Heart left ventricle (tissue), 16 donors: Measurements from ENCODE around the gene AKAP17A. TPM values are rescaled to one million over a fixed set of nuclear protein-coding genes. Genes with fewer than 3 reads are reported as not detected.

Experiments used
- ATAC-seq, 4 donors: fragments of 200-7000 bp; cut with Tn5 transposase; one replicate each; pipeline ENCODE4 v1.9.1; 2020 to 2022; ENCODE audit warnings: moderate library complexity in 4 of 4, mild to moderate bottlenecking in 3 of 4, moderate number of reproducible peaks in 1 of 4
- DNase-seq, 5 donors: peaks; one replicate each; pipeline ENCODE4 v3.0.0-alpha.2; 2020
- H3K27ac ChIP-seq, 12 donors: fragments of 200-600 bp; sonication (generic) in 4 of 12; one replicate each; pipeline versions ENCODE4 v1.5.0 to v1.8.0; 2016 to 2022; ENCODE audit warnings: mild to moderate bottlenecking in 2 of 12
- H3K27me3 ChIP-seq, 9 donors: fragments of 200-600 bp; sonication (generic) in 2 of 9; one replicate each; pipeline versions ENCODE4 v1.5.1 to v1.8.0; 2016 to 2022; ENCODE audit warnings: mild to moderate bottlenecking in 3 of 9
- H3K36me3 ChIP-seq, 9 donors: fragments of 200-600 bp; sonication (generic) in 2 of 9; one replicate each; pipeline versions ENCODE4 v1.5.0 to v1.8.0; 2018 to 2022; ENCODE audit warnings: mild to moderate bottlenecking in 2 of 9
- H3K4me1 ChIP-seq, 12 donors: fragments of 200-600 bp; sonication (generic) in 4 of 12; one replicate each; pipeline versions ENCODE4 v1.5.0 to v1.8.0; 2016 to 2022; ENCODE audit warnings: mild to moderate bottlenecking in 3 of 12
- H3K4me3 ChIP-seq, 12 donors: fragments of 200-600 bp; sonication (generic) in 4 of 12; one replicate each; pipeline versions ENCODE4 v1.5.0 to v1.8.0; 2017 to 2022; ENCODE audit warnings: mild to moderate bottlenecking in 9 of 12, moderate library complexity in 4 of 12
- H3K9me3 ChIP-seq, 12 donors: fragments of 200-600 bp; sonication (generic) in 4 of 12; one replicate each; pipeline versions ENCODE4 v1.5.0 to v1.8.0; 2016 to 2022; ENCODE audit warnings: mild to moderate bottlenecking in 1 of 12
- CTCF ChIP-seq, 12 donors: fragments of 200-600 bp; sonication (generic) in 4 of 12; IDR thresholded peaks; one replicate each; pipeline versions ENCODE4 v1.5.0 to v1.8.0; 2018 to 2022; ENCODE audit warnings: antibody characterized with exemption in 12 of 12, mild to moderate bottlenecking in 5 of 12
- POLR2A ChIP-seq, 2 donors: fragments of 450-650 bp; IDR thresholded peaks; one replicate each; pipeline ENCODE4 v1.6.1; 2017; ENCODE audit warnings: antibody characterized with exemption in 2 of 2, mild to moderate bottlenecking in 2 of 2, moderate library complexity in 2 of 2
- WGBS, 4 donors: extraction: QIAGEN DNeasy Blood & Tissue Kit in 2 of 4; methylation state at CpG; one replicate each; pipeline versions ENCODE4 v1.1.5 to v1.1.7; 2013 to 2018; 5-methylcytosine and 5-hydroxymethylcytosine counted together
- intact Hi-C, 10 donors: fragments of 100-400 bp; cut with DNase I; formaldehyde crosslinking; loops; one replicate each; pipeline versions ENCODE4 v1.11.1 to v1.14.2; 2022
- polyA plus RNA-seq, 2 donors: library from polyadenylated mRNA; stranded (reverse); fragments of 200-250 nt; gene quantifications; one replicate each; pipeline ENCODE4 v1.2.3, GENCODE V29; 2013
- total RNA-seq, 9 donors: library from RNA; depleted of rRNA in 2 of 9; stranded (reverse); fragments of >200 nt in 2 of 9; fragmentation: NEBNext Ultra II Directional in 3 of 9; extraction: Animal tissue kit (Norgen Biotek cat#: 25700) in 3 of 9; gene quantifications; one replicate each; pipeline versions ENCODE4 v1.1.0 to v1.2.4, GENCODE V29; 2016 to 2023
- donor health status: ischemic (EF 13 %, LVEDD 7.1; RV severe dilation, severe dysfunction).
- donor health status: healthy with polysubstance abuse.
- donor health status: DM: no; HTN: yes; CAD: no.
- donor health status: DM: no; HTN: no; CAD: no.
- donor health status: ischemic (EF 25% LVEDD 6.9; RV normal size, moderate dysfunction).
- donor health status: ischemic (EF 25% LVEDD 5.7; RV mildly dilated, moderate dysfunction).
- donor health status: healthy.
- donor health status: DM: yes; HTN: yes; CAD: no.
- donor health status: ischemic (EF 35%, LVEDD 5.7; RV mildly dilated, moderate dysfunction).
- donor health status: nonischemic (EF 11% LVEDD 7.7; RV severe dilation, severe dysfunction).
- donor health status: DM: yes; HTN: yes; CAD: no.
- donor health status: PGD.
- donor health status: ischemic (EF 29% LVEDD 5.4; RV normal size, mild dysfunction).
- donor health status: nonischemic (EF 23%, LVEDD 6.1; RV moderate dilation, normal function).

AKAP17A gene
- total and polyA plus RNA-seq, 11 donors = 12.5 to 20.4 (median 16.1) TPM

GRCh38 chrX:1609311-1609710 lies 17.9 kb downstream of the AKAP17A start:
- WGBS, 4 donors = 84 to 92% (median 87%) methylated on average over 10 of the region's 11 CpGs
- intact Hi-C loops = no loop called here
- no peaks in the 10 kb centered on the region for H3K4me1 ChIP-seq
- TF ChIP-seq POLR2A (IDR thresholded peaks at IDR 0.05) (no peak), CTCF (IDR thresholded peaks at IDR 0.05) (no peak)
- peaks cover 0 to 6% (median under 1%) of the 10 kb centered on the region in 9 donors for H3K36me3 ChIP-seq
- H3K4me3 ChIP-seq = no peak overlapping the region
- DNase-seq (no peak), ATAC-seq (peak in 2 of 4 donors; percentile 25 to 31)
- H3K27me3 ChIP-seq = no peaks in the 10 kb centered on the region
- no peaks in the 10 kb centered on the region for H3K9me3 ChIP-seq
- no peak overlapping the region for H3K27ac ChIP-seq

GRCh38 chrX:1609762-1610161 lies 18.4 kb downstream of the AKAP17A start:
- Histone ChIP-seq H3K4me3 (peak overlapping the region in 1 of 12 donors; percentile 32), H3K36me3 (peaks cover 0 to 1% (median 0%) of the 10 kb centered on the region in 9 donors), H3K27ac (no peak overlapping the region), H3K4me1 (no peaks in the 10 kb centered on the region), H3K9me3 (no peaks in the 10 kb centered on the region), H3K27me3 (no peaks in the 10 kb centered on the region)
- intact Hi-C loops = no loop called here
- DNase-seq (peak in 1 of 5 donors; percentile 35), ATAC-seq (peak in 3 of 4 donors; percentile 25 to 74 (median 26))
- 76 to 90% (median 83%) methylated on average over 9 to 10 of the region's 10 CpGs for WGBS, 4 donors
- TF ChIP-seq POLR2A (IDR thresholded peaks at IDR 0.05) = no peak
- TF ChIP-seq CTCF (IDR thresholded peaks at IDR 0.05) = no peak

- ATAC-seq (no peak), DNase-seq (no peak)
- no peaks in the 10 kb centered on the region for H3K4me1 ChIP-seq
- peak overlapping the region in 1 of 12 donors; percentile 49 for H3K27ac ChIP-seq
- H3K9me3 ChIP-seq = no peaks in the 10 kb centered on the region
- no peaks in the 10 kb centered on the region for H3K36me3 ChIP-seq
- 71 to 84% (median 79%) methylated on average over 15 of the region's 15 CpGs for WGBS, 4 donors
- intact Hi-C loops = no loop called here
- TF ChIP-seq POLR2A (IDR thresholded peaks at IDR 0.05) (no peak), CTCF (IDR thresholded peaks at IDR 0.05) (no peak)
- H3K4me3 ChIP-seq = peak overlapping the region in 1 of 12 donors; percentile 32
- H3K27me3 ChIP-seq = no peaks in the 10 kb centered on the region
Measured at GRCh38 chrX:1610166-1610565, 18.8 kb downstream of the AKAP17A start.

GRCh38 chrX:1610736-1611135 lies 19.3 kb downstream of the AKAP17A start:
- intact Hi-C loops = no loop called here
- WGBS, 4 donors = 81 to 88% (median 82%) methylated on average over 12 of the region's 12 CpGs
- Histone ChIP-seq H3K4me1 (no peaks in the 10 kb centered on the region), H3K36me3 (no peaks in the 10 kb centered on the region), H3K9me3 (no peaks in the 10 kb centered on the region), H3K4me3 (no peak overlapping the region), H3K27me3 (no peaks in the 10 kb centered on the region), H3K27ac (no peak overlapping the region)
- no peak for TF ChIP-seq POLR2A (IDR thresholded peaks at IDR 0.05)
- no peak for TF ChIP-seq CTCF (IDR thresholded peaks at IDR 0.05)
- no peak for ATAC-seq
- no peak for DNase-seq
